ENCODE data around the gene RAB27A.
"Not testable (repeated sequence)": the region's sequence is repeated elsewhere in the genome, so short reads cannot be mapped to it uniquely, and the experiment has no call there.

Gene RAB27A

DNA sequence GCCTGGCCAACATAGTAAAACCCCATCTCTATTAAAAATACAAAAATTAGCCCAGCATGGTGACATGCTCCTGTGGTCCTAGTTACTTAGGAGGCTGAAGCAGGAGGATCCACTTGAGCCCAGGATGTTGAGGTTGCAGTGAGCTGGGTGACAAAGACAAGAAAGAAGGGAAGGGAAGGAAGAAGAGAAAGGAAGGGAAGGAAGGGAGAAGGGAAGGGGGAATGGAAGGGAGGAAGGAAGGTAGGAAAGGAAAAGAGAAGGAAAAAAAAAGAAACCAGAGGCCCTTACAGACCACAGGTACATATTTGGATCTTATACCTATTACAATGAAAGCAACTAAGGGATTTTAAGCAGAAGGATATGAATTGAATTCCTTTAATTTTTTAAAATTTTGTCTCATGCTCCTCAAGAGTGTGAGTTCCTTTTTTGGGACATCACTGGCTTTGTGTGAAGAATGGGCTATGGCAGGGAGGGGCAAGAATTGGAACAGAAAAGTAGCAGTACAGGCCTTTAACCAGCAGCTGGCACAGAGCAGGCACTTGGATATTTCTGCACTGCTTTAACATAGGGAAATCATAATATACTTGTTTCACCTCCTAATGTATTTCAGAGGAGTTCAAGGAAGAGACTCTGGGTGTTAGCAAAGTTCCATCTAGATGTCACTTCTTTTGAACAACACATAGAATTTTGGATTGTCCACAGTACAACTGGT, 7.9 kb downstream of the RAB27A start:
- no peak for DNase-seq

- not testable (repeated sequence) for DNase-seq
Measured at GRCh38 chr15:55280589-55280988, 9.0 kb downstream of the RAB27A start.

DNA sequence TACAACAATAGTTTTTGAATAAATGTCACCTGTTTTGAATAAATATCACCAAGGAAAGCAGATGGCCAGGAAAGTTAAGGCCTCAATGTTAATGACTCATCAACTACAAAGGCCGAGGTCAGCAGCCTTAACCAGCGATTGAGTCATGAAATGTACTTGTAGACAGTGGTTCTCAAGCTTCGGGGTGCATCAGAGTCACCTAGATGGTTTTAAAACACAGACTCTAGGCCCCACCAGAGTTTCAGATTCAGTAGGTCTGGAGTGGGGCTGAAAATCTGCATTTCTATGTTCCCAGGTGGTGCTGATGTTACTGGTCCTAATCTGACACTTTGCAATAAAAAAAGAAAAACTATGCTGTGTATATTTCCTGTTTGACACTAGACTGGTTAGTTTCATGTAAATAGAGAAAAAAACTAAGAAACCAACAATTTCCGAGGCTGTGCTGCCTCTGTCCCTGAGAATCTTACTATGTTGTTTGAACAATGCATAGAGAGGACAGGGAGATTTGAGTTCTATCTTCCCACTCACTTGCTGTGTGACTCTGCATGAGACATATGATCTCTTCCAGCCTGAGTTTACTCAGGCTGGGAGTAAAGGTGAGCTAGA, 9.8 kb downstream of the RAB27A start:
- DNase-seq: no peak

- DNase-seq: no peak
Measured at GRCh38 chr15:55279100-55279745, 10.4 kb downstream of the RAB27A start.

- no peak for DNase-seq
Measured at GRCh38 chr15:55277715-55278114, 11.9 kb downstream of the RAB27A start.

GRCh38 chr15:55277116-55277564, 12.5 kb downstream of the RAB27A start:
- no peak for DNase-seq

DNA sequence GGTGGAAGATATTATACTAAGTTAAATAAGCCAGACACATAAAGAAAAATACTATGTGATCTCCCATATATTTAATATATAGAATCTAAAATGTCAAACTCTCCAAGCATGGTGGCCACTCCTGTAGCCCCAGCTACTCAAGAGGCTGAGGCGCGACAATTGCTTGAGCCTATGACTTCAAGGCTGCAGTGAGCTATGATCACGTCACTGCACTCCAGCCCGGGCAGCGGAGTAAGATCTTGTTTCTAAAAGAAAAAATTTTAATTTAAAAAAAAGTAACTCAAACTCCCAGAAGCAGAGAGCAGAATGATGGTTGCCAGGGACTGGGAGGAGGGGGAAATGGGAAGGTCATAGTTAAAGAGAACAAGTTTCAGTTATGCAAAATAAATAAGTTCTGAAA, 13.3 kb downstream of the RAB27A start:
- DNase-seq: no peak

- no peak for DNase-seq
Measured at GRCh38 chr15:55270291-55270690, 19.3 kb downstream of the RAB27A start.

DNA sequence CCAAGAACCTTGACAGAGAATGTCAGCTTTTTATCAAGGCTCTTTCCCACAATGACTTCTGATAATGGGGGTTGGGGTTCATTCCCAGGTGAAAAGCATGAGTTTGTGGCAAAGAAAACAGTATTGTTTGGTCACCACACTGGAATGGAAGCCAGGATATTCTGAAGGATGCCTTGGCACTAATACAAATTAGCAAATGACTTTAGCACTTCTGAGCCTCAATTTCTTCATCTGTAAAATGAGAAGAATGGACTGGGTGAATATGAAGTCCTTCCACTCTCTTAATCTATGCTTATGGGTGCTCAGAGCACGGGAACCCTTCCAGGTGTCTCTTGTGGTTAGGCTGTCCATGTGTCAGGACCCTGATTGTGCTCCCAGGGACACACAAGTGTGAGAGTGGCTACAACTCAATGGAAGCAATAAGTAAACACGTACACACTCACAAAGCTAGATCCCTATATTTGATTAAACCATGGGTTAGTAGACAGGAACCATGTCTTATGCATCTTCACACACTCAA, 21.4 kb downstream of the RAB27A start:
- no peak for DNase-seq

GRCh38 chr15:55267401-55268175, 22.0 kb downstream of the RAB27A start:
- DNase-seq: no peak

- no peak for DNase-seq
Measured at GRCh38 chr15:55266547-55266946, 23.1 kb downstream of the RAB27A start.

DNA sequence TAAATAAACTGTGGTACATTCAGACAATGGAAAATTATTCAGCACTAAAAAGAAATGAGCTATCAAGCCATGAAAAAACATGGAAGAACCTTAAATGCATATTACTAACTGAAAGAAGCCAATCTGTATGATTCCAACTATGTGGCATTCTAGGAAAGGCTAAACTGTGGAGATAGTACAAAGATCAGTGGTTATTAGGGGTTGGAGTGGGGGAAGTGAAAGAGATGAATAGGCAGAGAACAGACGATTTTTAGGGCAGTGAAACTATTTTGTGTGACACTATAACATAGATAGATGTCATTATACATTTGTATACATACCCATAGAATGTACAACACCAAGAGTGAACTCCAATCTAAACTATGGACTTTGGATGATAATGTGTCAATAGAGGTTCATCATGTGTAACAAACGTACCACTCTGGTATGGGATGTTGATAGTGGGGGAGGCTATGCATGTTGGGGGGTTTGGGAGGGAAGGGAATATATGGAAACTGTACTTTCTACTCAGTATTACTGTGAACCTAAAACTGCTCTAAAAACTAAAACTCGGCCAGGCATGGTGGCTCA, 29.0 kb downstream of the RAB27A start:
- DNase-seq: no peak

DNA sequence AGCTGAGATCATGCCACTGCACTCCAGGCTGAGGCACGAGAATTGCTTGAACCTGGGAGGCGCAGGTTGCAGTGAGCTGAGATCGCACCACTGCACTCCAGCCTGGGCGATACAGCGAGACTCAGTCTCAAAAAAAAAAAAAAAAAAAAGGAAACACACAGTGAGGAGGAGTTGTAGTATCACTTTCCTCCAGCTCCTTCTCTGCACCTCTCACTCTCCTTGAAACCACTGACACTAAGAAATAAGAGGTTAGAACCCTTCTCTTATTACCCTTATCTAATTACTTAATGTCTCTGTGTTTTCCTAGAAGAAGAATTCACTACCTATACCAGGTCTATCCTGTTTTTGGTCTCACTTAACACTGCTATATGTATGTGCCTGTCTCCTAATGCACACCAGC, 31.7 kb downstream of the RAB27A start:
- DNase-seq: no peak

DNA sequence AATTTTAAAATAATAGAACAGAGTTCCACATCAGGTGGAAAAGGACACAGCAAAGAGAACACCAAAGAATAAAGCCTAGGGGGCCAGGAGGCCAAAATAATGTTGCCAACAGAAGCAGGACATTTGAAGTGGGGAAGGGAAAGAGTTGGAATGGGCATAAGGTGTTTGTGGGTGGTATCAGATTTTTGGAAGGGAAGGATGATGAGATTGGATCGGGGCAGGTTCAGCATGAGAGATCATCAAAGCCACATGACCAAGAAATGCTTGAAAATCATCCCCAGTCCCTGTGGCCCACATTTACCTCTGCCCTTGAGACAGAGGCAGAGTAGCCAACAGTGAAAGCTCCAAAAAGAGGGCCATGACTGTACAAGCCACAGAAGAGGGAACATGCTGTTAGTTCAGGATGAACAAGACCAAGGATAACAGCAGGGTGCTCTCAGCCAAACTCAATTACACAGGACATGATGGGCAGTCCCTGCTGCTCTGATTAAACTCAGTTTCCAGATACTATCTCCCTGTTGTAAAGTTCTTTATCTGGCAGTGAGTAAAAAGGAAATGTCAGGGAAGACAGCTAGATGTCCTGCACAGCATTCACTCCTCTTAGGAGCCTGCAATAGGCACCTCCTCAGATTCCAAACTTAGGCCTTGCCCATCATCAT, 32.5 kb downstream of the RAB27A start:
- DNase-seq: no peak

DNA sequence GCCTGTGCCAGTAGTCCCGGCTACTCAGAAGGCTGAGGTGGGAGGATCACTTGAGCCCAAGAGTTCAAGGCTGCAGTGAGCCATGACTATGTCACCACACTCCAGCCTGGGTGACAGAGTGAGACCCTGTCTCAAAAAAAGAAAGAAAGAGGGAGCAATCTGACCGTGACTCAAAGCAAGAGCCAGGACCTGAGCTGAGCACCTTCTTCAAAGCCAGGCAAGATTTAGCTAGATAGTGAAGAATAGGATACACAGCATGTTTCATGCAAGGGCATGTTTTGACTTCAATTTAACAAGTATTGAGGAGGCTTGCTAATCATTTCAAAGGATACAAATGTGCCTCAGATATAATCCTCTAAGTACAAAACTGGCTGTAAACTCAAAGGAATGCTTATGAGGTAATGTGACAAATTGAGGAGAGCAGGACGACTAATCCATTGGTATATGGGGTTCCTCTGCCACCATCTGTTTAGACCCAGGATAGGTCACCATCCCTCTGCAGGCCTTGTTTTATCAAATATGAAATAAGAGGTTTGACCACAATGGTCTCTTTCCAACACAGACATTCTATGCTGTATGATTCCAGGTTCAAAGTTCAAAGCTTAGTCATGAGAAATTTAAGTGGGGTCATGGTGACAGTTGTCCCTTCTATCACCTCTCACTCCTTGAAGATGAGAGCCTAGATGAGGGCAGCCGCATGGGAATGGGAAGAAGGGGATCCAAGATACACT, 33.2 kb downstream of the RAB27A start:
- DNase-seq: no peak

GRCh38 chr15:55255714-55256113, 33.9 kb downstream of the RAB27A start:
- no peak for DNase-seq

DNA sequence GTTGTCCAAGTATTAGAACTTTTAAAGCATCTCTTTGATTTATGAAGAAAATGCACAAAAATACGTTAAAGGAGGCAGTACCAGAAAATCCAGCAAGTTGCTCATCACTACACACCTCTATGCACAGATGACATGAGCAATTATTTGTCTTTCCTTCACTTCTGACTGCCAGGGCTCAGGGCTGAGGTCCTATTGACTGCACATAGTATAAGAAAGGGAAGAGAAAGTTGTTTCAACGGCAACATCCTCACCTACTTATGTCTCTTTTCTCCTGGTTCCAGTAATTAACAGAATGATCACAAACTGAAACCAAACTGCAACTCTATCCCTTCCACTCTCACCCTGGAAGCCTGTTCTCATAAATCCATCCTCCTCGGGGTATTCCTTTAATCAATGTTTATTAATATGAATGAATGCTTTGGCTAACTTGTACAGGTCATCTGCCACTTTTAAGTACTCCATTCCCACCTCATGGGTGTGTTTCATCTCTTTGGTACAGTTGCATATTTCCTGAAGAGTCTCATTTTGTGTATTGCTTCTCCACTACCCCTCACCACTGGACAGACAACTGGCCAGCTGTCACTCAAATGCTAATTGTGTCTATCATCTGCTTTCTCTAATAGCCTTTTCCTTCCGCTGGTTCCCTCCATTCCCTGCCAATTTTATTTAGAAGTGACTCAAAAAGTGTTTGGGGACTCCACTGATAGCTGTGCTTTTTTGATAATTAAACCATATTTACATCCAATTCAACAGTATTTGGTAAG, 34.5 kb downstream of the RAB27A start:
- no peak for DNase-seq

- no peak for DNase-seq
Measured at GRCh38 chr15:55253580-55253979, 36.0 kb downstream of the RAB27A start.

- DNase-seq: not testable (repeated sequence)
Measured at GRCh38 chr15:55252201-55252600, 37.4 kb downstream of the RAB27A start.

DNA sequence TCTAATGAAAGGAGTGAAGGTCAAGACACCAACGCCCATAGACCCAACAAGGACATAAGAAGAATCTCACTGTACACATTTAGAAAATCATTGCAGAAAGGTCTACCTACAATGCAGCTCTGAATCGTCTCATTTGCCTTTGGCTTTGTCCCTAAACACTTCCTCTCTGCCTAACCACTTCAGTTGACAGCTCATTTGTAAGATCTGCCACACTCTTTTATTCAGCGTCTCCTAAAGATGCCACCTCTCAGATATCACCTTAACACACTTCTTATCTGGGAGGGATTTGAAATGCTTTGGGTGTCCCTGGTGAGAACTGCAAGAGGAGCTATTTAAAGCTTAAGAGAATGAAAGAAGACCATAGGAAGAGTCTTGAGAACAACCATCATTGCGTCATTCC, 38.7 kb downstream of the RAB27A start:
- DNase-seq: no peak

DNA sequence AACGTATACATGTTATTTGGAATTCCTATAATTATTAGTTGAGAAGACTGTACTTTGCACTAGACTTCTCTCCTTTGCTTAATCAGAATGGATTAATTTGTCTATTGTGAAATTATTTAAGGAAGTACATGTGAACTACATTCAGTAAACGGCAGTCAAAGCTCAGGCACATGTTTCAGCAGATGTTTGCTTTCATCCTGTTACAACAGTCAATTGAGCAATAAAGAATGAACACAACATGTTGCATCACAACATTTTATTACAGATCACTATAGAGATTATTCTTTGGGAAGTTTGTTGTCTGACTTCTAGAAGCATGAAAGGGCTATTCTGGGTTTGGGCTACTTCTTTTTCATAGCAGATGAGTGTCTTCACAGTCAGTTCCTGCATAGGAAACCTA, 39.2 kb downstream of the RAB27A start:
- no peak for DNase-seq

All from NCI-H1092 treated with DMSO at 0.1 percent for 48 hours (cell line).